HL-60 (cell line): Measurements from ENCODE around the gene ZNF319.

ENCODE experiments used
- DNase-seq, 2 experiments: peaks; one replicate each; pipeline ENCODE4 v3.0.0-alpha.2; 2010 to 2020; ENCODE audit warnings: low read depth in 1 of 2, low spot score in 1 of 2
- H3K27ac ChIP-seq: fragments of 250-450 bp; sonication (Bioruptor Pico); replicated peaks from 2 replicates; pipeline ENCODE4 v1.5.1; 2020; ENCODE audit warnings: mild to moderate bottlenecking, moderate library complexity
- H3K27me3 ChIP-seq: fragments of 250-450 bp; sonication (Bioruptor Pico); 2 replicates; pipeline ENCODE4 v1.5.1; 2021; ENCODE audit warnings: mild to moderate bottlenecking, moderate library complexity; ENCODE audit not compliant: insufficient read depth, poor library complexity, severe bottlenecking
- H3K4me3 ChIP-seq: replicated peaks from 2 replicates; pipeline ENCODE4 v1.5.1; 2011; ENCODE audit warnings: mild to moderate bottlenecking, control low read depth, low read length; ENCODE audit not compliant: insufficient read depth
- CTCF ChIP-seq: IDR thresholded peaks from one replicate; pipeline ENCODE4 v1.5.1; 2011; ENCODE audit warnings: low read length, control low read depth, inconsistent platforms; ENCODE audit not compliant: insufficient read depth
- GABPA ChIP-seq: IDR thresholded peaks from 2 replicates; pipeline ENCODE4 v1.6.1; 2012; ENCODE audit warnings: low read depth
- POLR2AphosphoS5 ChIP-seq: IDR thresholded peaks from 2 replicates; pipeline ENCODE4 v1.6.1; 2012; ENCODE audit warnings: low read depth
- REST ChIP-seq: IDR thresholded peaks from 2 replicates; pipeline ENCODE4 v1.6.1; 2012; ENCODE audit warnings: low read depth; ENCODE audit not compliant: insufficient replicate concordance
- SPI1 ChIP-seq: IDR thresholded peaks from 2 replicates; pipeline ENCODE4 v1.6.1; 2012; ENCODE audit warnings: low read depth, mild to moderate bottlenecking, borderline replicate concordance

The ZNF319 gene

GRCh38 chr16:57970970-57971369 lies 29.5 kb downstream of the ZNF319 start, which contains the start of gene CNGB1:
CNGB1 (minus strand) TSS chr16:57971128; CDS start chr16:57967286, 3,842 bp downstream.
- H3K27ac ChIP-seq: no peak within 1 kb of the TSS
- no peaks in the 10 kb centered on the region for H3K27me3 ChIP-seq
- DNase-seq: no peak
- H3K4me3 ChIP-seq: no peak within 1 kb of the TSS
- TF ChIP-seq CTCF (no peak), POLR2AphosphoS5 (no peak), SPI1 (no peak), REST (no peak), GABPA (no peak)

- no peaks in the 10 kb centered on the region for H3K27me3 ChIP-seq
- no peak overlapping the region for H3K4me3 ChIP-seq
- TF ChIP-seq GABPA: no peak
- TF ChIP-seq CTCF: no peak
- no peak for TF ChIP-seq SPI1
- TF ChIP-seq REST: no peak
- no peak for TF ChIP-seq POLR2AphosphoS5
- no peak for DNase-seq
- H3K27ac ChIP-seq: no peak overlapping the region
Observed at GRCh38 chr16:57970319-57970718, 30.2 kb downstream of the ZNF319 start.

GRCh38 chr16:57969451-57970123 lies 30.9 kb downstream of the ZNF319 start:
- H3K27me3 ChIP-seq: no peaks in the 10 kb centered on the region
- H3K27ac ChIP-seq: no peak overlapping the region
- TF ChIP-seq GABPA: no peak
- no peak for TF ChIP-seq CTCF
- TF ChIP-seq SPI1: no peak
- DNase-seq: no peak
- no peak overlapping the region for H3K4me3 ChIP-seq

GRCh38 chr16:57967916-57968315 lies 32.6 kb downstream of the ZNF319 start:
- TF ChIP-seq CTCF (no peak), REST (no peak), POLR2AphosphoS5 (no peak), GABPA (no peak), SPI1 (no peak)
- no peak overlapping the region for H3K4me3 ChIP-seq
- no peak overlapping the region for H3K27ac ChIP-seq
- no peak for DNase-seq
- H3K27me3 ChIP-seq: no peaks in the 10 kb centered on the region
